Panc1 (cell line): ENCODE results near the gene SORCS1.

Experiments
- TF ChIP-seq, protein P1 (sequence below), 2 experiments: IDR thresholded peaks; 2 replicates each; pipeline ENCODE4 v1.6.1; 2011 to 2012; ENCODE audit warnings: low read depth in 2 of 2, control low read depth in 1 of 2, low read length in 1 of 2, mild to moderate bottlenecking in 1 of 2, moderate library complexity in 1 of 2; ENCODE audit not compliant: insufficient read depth in 1 of 2
- TF ChIP-seq, protein P2 (sequence below): fragments of 450-650 bp; IDR thresholded peaks from 2 replicates; pipeline ENCODE4 v1.5.1; 2017; ENCODE audit warnings: mild to moderate bottlenecking

DNA sequence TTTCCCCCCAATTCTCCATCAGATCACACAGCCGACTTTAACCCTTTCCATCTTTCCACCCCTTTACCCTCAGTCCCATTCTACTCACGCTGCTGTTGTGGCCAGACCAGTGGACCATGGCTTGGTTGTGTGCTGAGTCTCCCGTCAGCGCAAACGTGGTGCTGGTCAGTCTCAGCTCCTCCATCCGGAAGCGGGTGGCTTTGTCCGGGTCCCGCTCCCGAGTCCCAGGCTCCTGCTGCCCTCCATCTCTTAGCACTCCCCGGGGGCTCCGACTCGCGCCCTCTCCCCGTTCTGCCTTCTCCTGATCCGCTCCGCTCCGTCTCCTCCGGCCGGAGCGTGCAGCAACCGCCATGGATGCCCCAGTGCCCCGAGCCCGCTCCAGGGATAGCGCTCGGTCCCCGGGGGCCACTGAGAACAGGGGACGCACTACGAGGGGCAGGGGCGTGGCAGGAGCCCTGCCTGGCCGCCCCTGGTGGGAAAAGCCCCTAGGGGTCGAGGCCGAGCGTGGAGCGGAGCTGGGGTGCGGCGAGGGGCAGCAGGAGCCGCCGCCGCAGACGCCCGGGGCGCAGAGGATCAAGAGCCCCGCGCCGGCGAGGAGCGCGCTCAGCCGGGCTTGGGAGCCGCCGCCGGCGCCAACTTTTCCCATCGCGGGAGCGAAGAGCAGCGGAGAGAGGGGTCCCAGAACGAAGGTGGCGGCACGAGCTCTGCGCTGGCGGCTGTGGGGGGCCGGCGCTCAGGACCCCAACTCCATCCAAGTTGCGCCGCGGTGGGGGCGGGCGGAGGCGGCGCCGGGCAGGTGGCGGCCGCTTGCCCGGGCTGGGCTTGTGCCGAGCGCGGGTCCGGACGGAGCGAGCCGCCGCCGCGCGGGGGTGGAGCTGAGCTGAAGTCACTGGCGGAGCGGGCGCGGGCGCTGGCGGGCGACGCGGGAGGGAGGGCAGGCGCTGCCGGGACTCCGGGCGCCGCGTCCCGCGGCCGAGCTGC lies at the start of gene SORCS1:
- TF ChIP-seq, protein P1, sequence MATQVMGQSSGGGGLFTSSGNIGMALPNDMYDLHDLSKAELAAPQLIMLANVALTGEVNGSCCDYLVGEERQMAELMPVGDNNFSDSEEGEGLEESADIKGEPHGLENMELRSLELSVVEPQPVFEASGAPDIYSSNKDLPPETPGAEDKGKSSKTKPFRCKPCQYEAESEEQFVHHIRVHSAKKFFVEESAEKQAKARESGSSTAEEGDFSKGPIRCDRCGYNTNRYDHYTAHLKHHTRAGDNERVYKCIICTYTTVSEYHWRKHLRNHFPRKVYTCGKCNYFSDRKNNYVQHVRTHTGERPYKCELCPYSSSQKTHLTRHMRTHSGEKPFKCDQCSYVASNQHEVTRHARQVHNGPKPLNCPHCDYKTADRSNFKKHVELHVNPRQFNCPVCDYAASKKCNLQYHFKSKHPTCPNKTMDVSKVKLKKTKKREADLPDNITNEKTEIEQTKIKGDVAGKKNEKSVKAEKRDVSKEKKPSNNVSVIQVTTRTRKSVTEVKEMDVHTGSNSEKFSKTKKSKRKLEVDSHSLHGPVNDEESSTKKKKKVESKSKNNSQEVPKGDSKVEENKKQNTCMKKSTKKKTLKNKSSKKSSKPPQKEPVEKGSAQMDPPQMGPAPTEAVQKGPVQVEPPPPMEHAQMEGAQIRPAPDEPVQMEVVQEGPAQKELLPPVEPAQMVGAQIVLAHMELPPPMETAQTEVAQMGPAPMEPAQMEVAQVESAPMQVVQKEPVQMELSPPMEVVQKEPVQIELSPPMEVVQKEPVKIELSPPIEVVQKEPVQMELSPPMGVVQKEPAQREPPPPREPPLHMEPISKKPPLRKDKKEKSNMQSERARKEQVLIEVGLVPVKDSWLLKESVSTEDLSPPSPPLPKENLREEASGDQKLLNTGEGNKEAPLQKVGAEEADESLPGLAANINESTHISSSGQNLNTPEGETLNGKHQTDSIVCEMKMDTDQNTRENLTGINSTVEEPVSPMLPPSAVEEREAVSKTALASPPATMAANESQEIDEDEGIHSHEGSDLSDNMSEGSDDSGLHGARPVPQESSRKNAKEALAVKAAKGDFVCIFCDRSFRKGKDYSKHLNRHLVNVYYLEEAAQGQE (IDR thresholded peaks at IDR 0.05; ENCODE audit: insufficient read depth in 1 of 2, low read depth in 2 of 2, low read length in 1 of 2) = no peak
- TF ChIP-seq, protein P2, sequence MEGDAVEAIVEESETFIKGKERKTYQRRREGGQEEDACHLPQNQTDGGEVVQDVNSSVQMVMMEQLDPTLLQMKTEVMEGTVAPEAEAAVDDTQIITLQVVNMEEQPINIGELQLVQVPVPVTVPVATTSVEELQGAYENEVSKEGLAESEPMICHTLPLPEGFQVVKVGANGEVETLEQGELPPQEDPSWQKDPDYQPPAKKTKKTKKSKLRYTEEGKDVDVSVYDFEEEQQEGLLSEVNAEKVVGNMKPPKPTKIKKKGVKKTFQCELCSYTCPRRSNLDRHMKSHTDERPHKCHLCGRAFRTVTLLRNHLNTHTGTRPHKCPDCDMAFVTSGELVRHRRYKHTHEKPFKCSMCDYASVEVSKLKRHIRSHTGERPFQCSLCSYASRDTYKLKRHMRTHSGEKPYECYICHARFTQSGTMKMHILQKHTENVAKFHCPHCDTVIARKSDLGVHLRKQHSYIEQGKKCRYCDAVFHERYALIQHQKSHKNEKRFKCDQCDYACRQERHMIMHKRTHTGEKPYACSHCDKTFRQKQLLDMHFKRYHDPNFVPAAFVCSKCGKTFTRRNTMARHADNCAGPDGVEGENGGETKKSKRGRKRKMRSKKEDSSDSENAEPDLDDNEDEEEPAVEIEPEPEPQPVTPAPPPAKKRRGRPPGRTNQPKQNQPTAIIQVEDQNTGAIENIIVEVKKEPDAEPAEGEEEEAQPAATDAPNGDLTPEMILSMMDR = no peak
